ENCODE results near the gene DESI2. TPM values are rescaled to one million over a fixed set of nuclear protein-coding genes. Genes with fewer than 3 reads are reported as not detected.

DESI2 gene
- total and polyA plus RNA-seq, 8 donors, result 48.3 to 77.0 (median 67.7) TPM

DNA sequence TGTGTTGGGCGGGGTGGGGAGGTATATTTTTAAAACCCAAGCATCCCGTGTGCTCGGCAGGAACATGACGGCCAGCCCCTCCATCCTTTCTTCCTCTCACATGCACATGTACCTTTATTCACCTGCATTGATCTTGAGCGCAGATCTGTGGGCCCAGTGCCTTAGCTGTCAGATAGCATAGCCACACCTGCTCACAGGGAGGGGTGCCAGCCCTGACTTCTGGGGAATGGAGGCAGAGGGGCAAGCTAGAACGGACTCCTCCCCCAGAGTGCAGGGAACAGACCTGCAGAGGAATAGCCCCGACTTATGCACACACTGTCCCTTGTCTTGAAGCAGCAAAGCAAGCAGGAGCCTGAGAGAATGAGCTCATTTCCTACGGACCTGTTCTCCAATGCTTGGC is 56.1 kb downstream of the DESI2 start:
- ATAC-seq (no peak), DNase-seq (no peak)
- Histone ChIP-seq H3K4me1 (no peaks in the 10 kb centered on the region), H3K36me3 (peaks cover 0 to 15% of the 10 kb centered on the region in 2 donors), H3K27ac (no peak overlapping the region), H3K4me3 (no peak overlapping the region), H3K9me3 (no peaks in the 10 kb centered on the region), H3K27me3 (no peaks in the 10 kb centered on the region)
- TF ChIP-seq, protein P1, sequence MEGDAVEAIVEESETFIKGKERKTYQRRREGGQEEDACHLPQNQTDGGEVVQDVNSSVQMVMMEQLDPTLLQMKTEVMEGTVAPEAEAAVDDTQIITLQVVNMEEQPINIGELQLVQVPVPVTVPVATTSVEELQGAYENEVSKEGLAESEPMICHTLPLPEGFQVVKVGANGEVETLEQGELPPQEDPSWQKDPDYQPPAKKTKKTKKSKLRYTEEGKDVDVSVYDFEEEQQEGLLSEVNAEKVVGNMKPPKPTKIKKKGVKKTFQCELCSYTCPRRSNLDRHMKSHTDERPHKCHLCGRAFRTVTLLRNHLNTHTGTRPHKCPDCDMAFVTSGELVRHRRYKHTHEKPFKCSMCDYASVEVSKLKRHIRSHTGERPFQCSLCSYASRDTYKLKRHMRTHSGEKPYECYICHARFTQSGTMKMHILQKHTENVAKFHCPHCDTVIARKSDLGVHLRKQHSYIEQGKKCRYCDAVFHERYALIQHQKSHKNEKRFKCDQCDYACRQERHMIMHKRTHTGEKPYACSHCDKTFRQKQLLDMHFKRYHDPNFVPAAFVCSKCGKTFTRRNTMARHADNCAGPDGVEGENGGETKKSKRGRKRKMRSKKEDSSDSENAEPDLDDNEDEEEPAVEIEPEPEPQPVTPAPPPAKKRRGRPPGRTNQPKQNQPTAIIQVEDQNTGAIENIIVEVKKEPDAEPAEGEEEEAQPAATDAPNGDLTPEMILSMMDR (IDR thresholded peaks at IDR 0.05), result no peak
- intact Hi-C loops (cut with DNase I), result no loop called here

DNA sequence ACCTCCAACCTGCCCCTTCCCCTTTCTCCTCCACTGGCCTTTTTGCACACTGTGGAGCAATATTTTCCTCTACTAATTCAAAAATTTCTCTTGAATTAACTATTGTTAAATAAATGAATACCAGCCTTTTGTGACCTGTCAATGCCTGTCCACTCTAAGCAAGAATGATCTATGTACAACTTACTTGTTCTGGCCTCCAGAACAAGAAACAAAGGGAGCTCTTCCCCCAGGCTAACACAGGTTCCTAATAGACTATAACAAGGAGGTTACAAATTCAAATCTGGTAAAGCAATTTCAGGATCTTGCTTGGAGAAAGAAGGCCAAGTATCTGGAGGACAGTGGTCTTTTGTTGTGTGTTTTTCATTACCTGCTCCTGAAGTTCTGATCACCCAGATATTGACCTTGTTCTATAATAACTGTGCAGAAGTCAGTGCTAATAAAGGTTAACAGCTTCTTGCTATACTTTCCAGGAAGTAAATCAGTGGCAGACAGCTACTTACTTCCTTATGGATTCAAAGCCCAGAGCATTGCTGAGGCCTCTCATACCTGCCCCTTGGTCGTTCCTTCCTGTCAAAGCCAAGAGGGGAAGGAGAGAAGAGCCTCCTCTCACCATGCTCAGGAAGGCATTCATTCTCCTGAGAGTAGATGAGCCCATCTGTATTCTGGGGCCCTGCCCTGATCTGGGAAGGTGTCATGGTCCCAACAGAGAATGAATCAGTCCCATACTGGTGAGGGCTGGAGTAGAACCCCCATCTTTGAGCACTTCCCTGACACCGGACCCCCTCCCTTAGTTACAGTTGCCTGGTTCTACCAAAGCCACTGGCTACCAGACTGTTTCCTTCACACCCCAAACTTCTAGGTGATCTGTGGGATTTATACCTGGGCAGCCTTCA is 56.8 kb downstream of the DESI2 start:
- intact Hi-C loops (cut with DNase I), result no loop called here

DNA sequence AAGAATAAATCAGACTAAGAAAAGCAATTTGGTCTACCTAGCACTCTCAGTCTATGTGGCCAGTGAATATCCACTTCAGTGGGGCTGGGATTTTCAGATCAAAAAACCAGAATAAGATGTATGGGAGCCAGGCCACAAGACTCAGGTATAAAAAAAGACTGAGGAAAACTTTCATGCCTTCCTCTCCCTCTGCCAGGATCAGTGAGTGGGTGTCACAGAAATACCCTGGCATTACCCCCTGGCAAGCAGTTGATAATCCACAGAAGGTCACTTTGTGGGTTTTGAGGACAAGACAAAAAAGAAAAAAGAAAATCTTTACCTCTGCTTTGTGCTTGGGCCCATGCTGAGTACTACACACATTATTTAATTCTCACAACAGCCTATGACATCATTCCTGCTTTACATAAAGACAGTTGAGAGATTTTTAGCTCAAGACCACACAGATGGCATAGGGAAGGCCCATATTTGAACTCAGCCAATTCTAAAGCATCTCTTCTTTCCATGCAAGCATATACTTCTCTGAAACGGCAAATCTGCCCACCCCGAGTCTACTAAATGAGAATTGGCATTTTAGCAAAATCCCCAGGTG is 57.6 kb downstream of the DESI2 start:
- intact Hi-C loops (cut with DNase I), result no loop called here
- no peak for ATAC-seq
- Histone ChIP-seq H3K9me3 (no peaks in the 10 kb centered on the region), H3K4me3 (no peak overlapping the region), H3K36me3 (peaks cover 0 to 10% of the 10 kb centered on the region in 2 donors), H3K4me1 (no peaks in the 10 kb centered on the region), H3K27me3 (no peaks in the 10 kb centered on the region), H3K27ac (no peak overlapping the region)
- DNase-seq, result no peak
- TF ChIP-seq, protein P1 (IDR thresholded peaks at IDR 0.05), result no peak

More for the DNA sequence above, 56.8 kb downstream of the DESI2 start:
- no peak for DNase-seq
- no peak overlapping the region for H3K4me3 ChIP-seq
- no peak overlapping the region for H3K27ac ChIP-seq
- TF ChIP-seq, protein P1 (IDR thresholded peaks at IDR 0.05), result no peak
- no peaks in the 10 kb centered on the region for H3K4me1 ChIP-seq
- no peaks in the 10 kb centered on the region for H3K27me3 ChIP-seq
- H3K9me3 ChIP-seq, result no peaks in the 10 kb centered on the region
- peaks cover 0 to 15% of the 10 kb centered on the region in 2 donors for H3K36me3 ChIP-seq
- ATAC-seq, result no peak

DNA sequence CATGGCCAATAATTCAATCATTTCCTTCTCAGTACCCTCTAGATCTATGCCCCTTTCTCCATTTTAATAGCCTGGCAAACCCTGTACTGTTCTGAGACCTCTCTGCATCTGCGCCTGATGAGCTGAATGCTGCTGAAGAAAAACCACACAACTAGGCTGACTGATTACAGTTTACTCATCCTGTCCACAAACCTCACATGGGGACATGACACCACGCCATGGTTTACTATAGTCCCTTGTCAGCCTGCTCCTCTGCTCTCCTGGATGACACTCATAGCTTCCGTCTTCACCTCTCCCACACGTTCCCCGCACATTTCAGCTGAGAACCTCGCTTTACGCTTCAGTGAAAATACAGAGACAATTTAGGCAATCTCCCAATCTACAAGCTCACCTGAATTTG is 59.7 kb downstream of the DESI2 start:
- Histone ChIP-seq H3K4me3 (no peak overlapping the region), H3K27ac (no peak overlapping the region), H3K27me3 (no peaks in the 10 kb centered on the region), H3K36me3 (no peaks in the 10 kb centered on the region), H3K9me3 (no peaks in the 10 kb centered on the region), H3K4me1 (no peaks in the 10 kb centered on the region)
- ATAC-seq (no peak), DNase-seq (no peak)
- TF ChIP-seq, protein P1 (IDR thresholded peaks at IDR 0.05), result no peak
- intact Hi-C loops (cut with DNase I), result no loop called here

DNA sequence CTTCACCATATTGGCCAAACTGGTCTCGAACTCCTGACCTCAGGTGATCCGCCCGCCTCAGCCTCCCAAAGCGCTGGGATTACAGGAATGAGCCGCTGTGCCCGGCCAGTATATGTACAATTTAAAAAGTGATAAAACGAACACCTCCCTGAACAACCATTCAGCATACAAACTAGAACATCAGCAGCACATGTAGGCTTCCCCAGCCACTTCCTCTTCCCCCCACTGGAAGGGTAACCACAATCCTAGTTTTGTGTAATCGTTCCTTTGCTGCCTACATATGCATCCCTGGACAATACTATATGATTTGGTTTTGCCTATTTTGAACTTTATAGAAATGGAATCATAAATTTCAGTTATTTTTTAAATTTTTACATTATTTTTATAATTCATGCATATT is 60.4 kb downstream of the DESI2 start:
- intact Hi-C loops (cut with DNase I), result no loop called here
- H3K9me3 ChIP-seq, result no peaks in the 10 kb centered on the region
- no peaks in the 10 kb centered on the region for H3K27me3 ChIP-seq
- H3K27ac ChIP-seq, result no peak overlapping the region
- DNase-seq, result no peak
- no peak overlapping the region for H3K4me3 ChIP-seq
- H3K4me1 ChIP-seq, result no peaks in the 10 kb centered on the region
- TF ChIP-seq, protein P1 (IDR thresholded peaks at IDR 0.05), result no peak
- H3K36me3 ChIP-seq, result no peaks in the 10 kb centered on the region
- no peak for ATAC-seq
